HFF-Myc (cell line): ENCODE results near the gene KCNT1.

Experiments used
- DNase-seq: peaks from one replicate; pipeline ENCODE4 v3.0.0-alpha.2; 2011; ENCODE audit warnings: low read depth; ENCODE audit errors: extremely low read depth
- H3K4me3 ChIP-seq: replicated peaks from 2 replicates; pipeline ENCODE4 v1.5.1; 2011; ENCODE audit warnings: low read depth, mild to moderate bottlenecking, control low read depth, low read length
- CTCF ChIP-seq: IDR thresholded peaks from 2 replicates; pipeline ENCODE4 v1.5.1; 2012; ENCODE audit warnings: mild to moderate bottlenecking, low read depth, low read length, control low read depth; ENCODE audit errors: missing control alignments

Gene KCNT1

GRCh38 chr9:135748676-135749075, 46.7 kb downstream of the KCNT1 start:
- DNase-seq, result no peak

GRCh38 chr9:135749171-135750045, 47.4 kb downstream of the KCNT1 start:
- DNase-seq, result no peak
- TF ChIP-seq CTCF, result no peak
- H3K4me3 ChIP-seq, result no peak overlapping the region

More at GRCh38 chr9:135748676-135749075, 46.7 kb downstream of the KCNT1 start:
- no peak for TF ChIP-seq CTCF
- no peak overlapping the region for H3K4me3 ChIP-seq

- DNase-seq, result no peak
- no peak for TF ChIP-seq CTCF
- H3K4me3 ChIP-seq, result no peak overlapping the region
Measured at GRCh38 chr9:135750786-135751185, 48.8 kb downstream of the KCNT1 start.

- H3K4me3 ChIP-seq, result no peak overlapping the region
- no peak for DNase-seq
- TF ChIP-seq CTCF, result no peak
Measured at GRCh38 chr9:135751501-135751900, 49.5 kb downstream of the KCNT1 start.

GRCh38 chr9:135752281-135753204, 50.6 kb downstream of the KCNT1 start:
- no peak for TF ChIP-seq CTCF
- no peak for DNase-seq
- no peak overlapping the region for H3K4me3 ChIP-seq

GRCh38 chr9:135753391-135754105, 51.6 kb downstream of the KCNT1 start:
- no peak overlapping the region for H3K4me3 ChIP-seq
- DNase-seq, result no peak
- TF ChIP-seq CTCF, result no peak
